Left forelimb (tissue), 1 donor: Measurements from ENCODE around the gene NUDT16.

Experiments used
- DNase-seq: peaks from one replicate; pipeline ENCODE4 v3.0.0-alpha.2; 2018; ENCODE audit warnings: low spot score

Gene NUDT16

GRCh38 chr3:131386429-131387165 is 5.0 kb downstream of the NUDT16 start:
- no peak for DNase-seq

- no peak for DNase-seq
Observed at GRCh38 chr3:131387796-131388489, 6.4 kb downstream of the NUDT16 start.

- no peak for DNase-seq
Observed at GRCh38 chr3:131388490-131388799, 6.9 kb downstream of the NUDT16 start.

- DNase-seq: no peak
Observed at GRCh38 chr3:131390331-131390730, 8.8 kb downstream of the NUDT16 start.

- DNase-seq: no peak
Observed at GRCh38 chr3:131393051-131393450, 11.5 kb downstream of the NUDT16 start.

GRCh38 chr3:131393868-131394267 is 12.3 kb downstream of the NUDT16 start:
- DNase-seq: no peak

- DNase-seq: no peak
Observed at GRCh38 chr3:131394400-131394799, 12.8 kb downstream of the NUDT16 start.

- DNase-seq: no peak
Observed at GRCh38 chr3:131396170-131396569, 14.6 kb downstream of the NUDT16 start.

GRCh38 chr3:131397889-131398288 is 16.3 kb downstream of the NUDT16 start:
- DNase-seq: no peak

- no peak for DNase-seq
Observed at GRCh38 chr3:131401978-131402377, 20.4 kb downstream of the NUDT16 start.

GRCh38 chr3:131402391-131403039 is 20.9 kb downstream of the NUDT16 start:
- DNase-seq: no peak

- DNase-seq: no peak
Observed at GRCh38 chr3:131403216-131403895, 21.8 kb downstream of the NUDT16 start.

- no peak for DNase-seq
Observed at GRCh38 chr3:131405411-131405810, 23.8 kb downstream of the NUDT16 start.

- DNase-seq: no peak
Observed at GRCh38 chr3:131406274-131406673, 24.7 kb downstream of the NUDT16 start.

GRCh38 chr3:131417751-131418150 is 36.2 kb downstream of the NUDT16 start:
- DNase-seq: no peak

GRCh38 chr3:131421301-131421700 is 39.7 kb downstream of the NUDT16 start:
- DNase-seq: no peak

- no peak for DNase-seq
Observed at GRCh38 chr3:131421957-131422498, 40.5 kb downstream of the NUDT16 start.

- DNase-seq: no peak
Observed at GRCh38 chr3:131427226-131427625, 45.7 kb downstream of the NUDT16 start.

GRCh38 chr3:131431754-131432153 is 50.2 kb downstream of the NUDT16 start:
- DNase-seq: no peak

- DNase-seq: no peak
Observed at GRCh38 chr3:131432441-131432840, 50.9 kb downstream of the NUDT16 start.

- DNase-seq: no peak
Observed at GRCh38 chr3:131435000-131435399, 53.4 kb downstream of the NUDT16 start.
